ENCODE data around the gene NAAA. TPM values are rescaled to one million over a fixed set of nuclear protein-coding genes. Genes with fewer than 3 reads are reported as not detected.

Gene NAAA
- polyA plus RNA-seq, 2 of the 4 experiments (the other 2 are of a cell fraction) = 23.7 to 31.8 TPM

DNA sequence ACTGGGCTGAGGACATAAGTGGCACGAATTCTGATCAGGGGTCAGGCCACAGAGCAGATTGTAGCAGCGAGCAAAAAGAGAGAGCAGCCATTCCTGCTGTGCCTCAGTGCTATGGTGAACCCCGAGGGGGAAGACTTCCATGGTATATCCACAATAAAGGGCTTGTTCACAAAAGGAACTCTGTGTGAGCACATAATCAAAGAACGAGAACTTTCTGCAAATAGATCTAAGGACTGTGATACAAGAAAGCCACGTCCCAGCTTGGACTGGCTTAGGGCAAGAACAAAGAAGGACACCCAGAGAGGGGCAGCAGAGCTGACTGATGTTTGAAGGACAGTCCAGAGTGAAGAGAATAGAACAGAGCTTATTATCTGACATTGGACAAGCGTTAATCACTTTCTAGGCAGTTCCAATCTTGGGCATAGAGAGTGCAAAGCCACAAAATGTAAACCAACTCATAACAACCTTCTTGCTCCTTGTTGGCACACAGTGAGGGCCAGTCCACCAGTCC, 62.5 kb downstream of the NAAA start:
- no peak overlapping the region for H3K27ac ChIP-seq
- TF ChIP-seq MAFK (IDR thresholded peaks at IDR 0.05; ENCODE audit: partially characterized antibody) (no peak), HEYL (CRISPR knock-in tag; IDR thresholded peaks at IDR 0.05) (no peak), HDAC2 (IDR thresholded peaks at IDR 0.05) (no peak), CHD4 (IDR thresholded peaks at IDR 0.05; ENCODE audit: borderline replicate concordance) (no peak), JUNB (IDR thresholded peaks at IDR 0.05) (no peak), TFCP2L1 (CRISPR knock-in tag; IDR thresholded peaks at IDR 0.05) (no peak), CBX2 (IDR thresholded peaks at IDR 0.05; ENCODE audit: borderline replicate concordance, low read depth) (no peak), CBX8 (IDR thresholded peaks at IDR 0.05) (no peak)
- TF ChIP-seq, protein P1, sequence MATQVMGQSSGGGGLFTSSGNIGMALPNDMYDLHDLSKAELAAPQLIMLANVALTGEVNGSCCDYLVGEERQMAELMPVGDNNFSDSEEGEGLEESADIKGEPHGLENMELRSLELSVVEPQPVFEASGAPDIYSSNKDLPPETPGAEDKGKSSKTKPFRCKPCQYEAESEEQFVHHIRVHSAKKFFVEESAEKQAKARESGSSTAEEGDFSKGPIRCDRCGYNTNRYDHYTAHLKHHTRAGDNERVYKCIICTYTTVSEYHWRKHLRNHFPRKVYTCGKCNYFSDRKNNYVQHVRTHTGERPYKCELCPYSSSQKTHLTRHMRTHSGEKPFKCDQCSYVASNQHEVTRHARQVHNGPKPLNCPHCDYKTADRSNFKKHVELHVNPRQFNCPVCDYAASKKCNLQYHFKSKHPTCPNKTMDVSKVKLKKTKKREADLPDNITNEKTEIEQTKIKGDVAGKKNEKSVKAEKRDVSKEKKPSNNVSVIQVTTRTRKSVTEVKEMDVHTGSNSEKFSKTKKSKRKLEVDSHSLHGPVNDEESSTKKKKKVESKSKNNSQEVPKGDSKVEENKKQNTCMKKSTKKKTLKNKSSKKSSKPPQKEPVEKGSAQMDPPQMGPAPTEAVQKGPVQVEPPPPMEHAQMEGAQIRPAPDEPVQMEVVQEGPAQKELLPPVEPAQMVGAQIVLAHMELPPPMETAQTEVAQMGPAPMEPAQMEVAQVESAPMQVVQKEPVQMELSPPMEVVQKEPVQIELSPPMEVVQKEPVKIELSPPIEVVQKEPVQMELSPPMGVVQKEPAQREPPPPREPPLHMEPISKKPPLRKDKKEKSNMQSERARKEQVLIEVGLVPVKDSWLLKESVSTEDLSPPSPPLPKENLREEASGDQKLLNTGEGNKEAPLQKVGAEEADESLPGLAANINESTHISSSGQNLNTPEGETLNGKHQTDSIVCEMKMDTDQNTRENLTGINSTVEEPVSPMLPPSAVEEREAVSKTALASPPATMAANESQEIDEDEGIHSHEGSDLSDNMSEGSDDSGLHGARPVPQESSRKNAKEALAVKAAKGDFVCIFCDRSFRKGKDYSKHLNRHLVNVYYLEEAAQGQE (IDR thresholded peaks at IDR 0.05) = no peak
- DNase-seq (ENCODE audit: low read depth in 1 of 2, low spot score in 1 of 2) (no peak), FAIRE-seq (no peak), ATAC-seq (no peak; a peak in 1 of 6 replicates)
- H3K4me2 ChIP-seq = no peak overlapping the region
- H3K4me3 ChIP-seq = no peak overlapping the region
- POLR2A ChIA-PET = no interaction called here
- H3K9me3 ChIP-seq = no peaks in the 10 kb centered on the region
- no peaks in the 10 kb centered on the region for H3K4me1 ChIP-seq
- CTCF ChIA-PET = interaction anchor here (0.6 to 1.3 kb wide), 2 partner anchors 9 to 18 kb away, joined by 3 to 5 read pairs; no protein-coding TSS in a partner anchor
- 41% methylated on average over 5 of the region's 6 CpGs for WGBS (ENCODE audit: missing lambda C conversion rate)

DNA sequence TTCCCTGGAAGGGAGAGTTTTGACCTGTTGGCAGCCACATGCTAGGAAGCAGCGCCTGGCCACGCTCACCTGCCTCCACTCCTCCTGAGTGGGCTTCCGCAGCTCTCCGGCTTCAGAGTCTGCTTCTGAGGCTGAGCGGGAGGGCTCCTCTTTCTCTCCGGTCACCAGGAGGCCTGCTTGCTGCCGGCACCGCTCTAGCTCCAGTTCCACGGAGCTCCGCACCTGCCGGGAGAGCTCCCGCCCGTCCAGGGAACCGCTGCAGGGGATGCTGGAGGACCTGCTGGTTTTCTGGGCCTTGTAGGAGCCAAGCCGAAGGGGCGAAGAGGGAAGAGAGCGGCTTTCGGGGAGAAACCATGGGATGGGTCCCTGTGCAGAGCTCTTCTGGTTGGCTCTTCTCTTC, 64.6 kb downstream of the NAAA start:
- Histone ChIP-seq H3K4me3 (no peak overlapping the region), H3K4me2 (no peak overlapping the region), H3K4me1 (no peaks in the 10 kb centered on the region), H3K9me3 (no peaks in the 10 kb centered on the region), H3K27ac (no peak overlapping the region)
- DNase-seq (ENCODE audit: low read depth in 1 of 2, low spot score in 1 of 2) (no peak), FAIRE-seq (no peak), ATAC-seq (no peak)
- WGBS (ENCODE audit: missing lambda C conversion rate) = 93% methylated on average over 16 of the region's 18 CpGs
- TF ChIP-seq, protein P2, sequence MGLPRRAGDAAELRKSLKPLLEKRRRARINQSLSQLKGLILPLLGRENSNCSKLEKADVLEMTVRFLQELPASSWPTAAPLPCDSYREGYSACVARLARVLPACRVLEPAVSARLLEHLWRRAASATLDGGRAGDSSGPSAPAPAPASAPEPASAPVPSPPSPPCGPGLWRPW (IDR thresholded peaks at IDR 0.05) = no peak
- POLR2A ChIA-PET = no interaction called here
- CTCF ChIA-PET = interaction anchor here (0.9 to 2.3 kb wide), 2 partner anchors 9 to 19 kb away, joined by 3 to 7 read pairs; no protein-coding TSS in a partner anchor

DNA sequence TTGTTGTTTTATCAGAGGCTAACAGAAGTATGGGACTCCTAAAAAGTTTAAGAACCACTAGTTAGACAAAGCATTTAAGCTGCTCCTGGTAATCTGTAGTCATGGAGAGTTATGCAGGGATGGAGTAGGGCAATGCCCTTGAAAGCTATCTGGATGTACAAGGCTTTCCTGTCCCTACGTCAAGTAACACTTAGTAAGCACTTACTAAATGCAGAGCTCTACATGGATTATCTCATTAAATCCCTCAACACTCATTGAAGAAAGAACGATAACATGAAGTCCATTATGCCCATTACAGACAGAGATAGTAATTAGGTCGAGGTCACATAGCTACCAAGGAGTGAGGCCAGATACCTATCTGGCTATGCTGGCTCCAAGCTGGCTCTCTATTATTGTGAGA, 71.7 kb downstream of the NAAA start:
- WGBS (ENCODE audit: missing lambda C conversion rate) = 64% methylated on average over 3 of the region's 3 CpGs
- ATAC-seq (no peak), FAIRE-seq (no peak), DNase-seq (ENCODE audit: low read depth in 1 of 2, low spot score in 1 of 2) (no peak)
- Histone ChIP-seq H3K27ac (no peak overlapping the region), H3K4me2 (no peak overlapping the region), H3K4me3 (no peak overlapping the region), H3K9me3 (no peaks in the 10 kb centered on the region), H3K4me1 (peaks cover 16% of the 10 kb centered on the region; the same call in 2 of the 3 replicates)
- POLR2A ChIA-PET = no interaction called here
- CTCF ChIA-PET = interaction anchor here (0.8 kb wide), 1 partner anchor 9 kb away, joined by 3 read pairs; no protein-coding TSS in a partner anchor
- TF ChIP-seq, protein P3, sequence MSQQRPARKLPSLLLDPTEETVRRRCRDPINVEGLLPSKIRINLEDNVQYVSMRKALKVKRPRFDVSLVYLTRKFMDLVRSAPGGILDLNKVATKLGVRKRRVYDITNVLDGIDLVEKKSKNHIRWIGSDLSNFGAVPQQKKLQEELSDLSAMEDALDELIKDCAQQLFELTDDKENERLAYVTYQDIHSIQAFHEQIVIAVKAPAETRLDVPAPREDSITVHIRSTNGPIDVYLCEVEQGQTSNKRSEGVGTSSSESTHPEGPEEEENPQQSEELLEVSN (IDR thresholded peaks at IDR 0.05; ENCODE audit: borderline replicate concordance, low read depth) = no peak
- TF ChIP-seq MAFK (IDR thresholded peaks at IDR 0.05; ENCODE audit: partially characterized antibody) (no peak), POLR2A (IDR thresholded peaks at IDR 0.05; ENCODE audit: low read length) (no peak), HOXB13 (CRISPR knock-in tag; IDR thresholded peaks at IDR 0.05; ENCODE audit: low read depth) (no peak), EHF (CRISPR knock-in tag; IDR thresholded peaks at IDR 0.05) (no peak)

DNA sequence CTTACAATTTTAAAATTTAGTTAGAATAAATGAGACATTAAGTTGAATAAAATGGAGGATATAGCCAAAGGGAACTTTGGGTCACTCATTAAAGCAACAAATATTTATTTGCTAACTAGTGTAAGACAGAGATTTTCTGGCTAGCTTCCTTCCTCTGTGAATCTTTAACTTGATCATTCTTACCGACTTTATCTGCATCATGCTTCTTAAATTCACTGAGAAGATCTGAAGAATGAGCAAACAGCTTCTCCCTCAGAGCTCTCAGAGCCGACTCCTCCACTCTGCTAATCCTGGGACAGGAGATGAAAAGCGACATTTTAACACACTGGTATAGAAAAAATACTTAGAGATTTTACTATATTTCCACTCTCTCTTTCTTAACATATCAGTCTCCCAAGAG, 73.7 kb downstream of the NAAA start:
- DNase-seq (ENCODE audit: low read depth in 1 of 2, low spot score in 1 of 2) (peak in 1 of 2 experiments; percentile 27), ATAC-seq (peak in 1 of 2 experiments; percentile 56; a peak in 3 of 6 replicates), FAIRE-seq (no peak)
- peak overlapping the region; percentile 53 to 62; a peak in 4 of 6 replicates for H3K27ac ChIP-seq
- POLR2A ChIA-PET = no interaction called here
- H3K4me3 ChIP-seq = no peak overlapping the region
- no peaks in the 10 kb centered on the region for H3K9me3 ChIP-seq
- peak overlapping the region; percentile 68 for H3K4me2 ChIP-seq
- peaks cover 16% of the 10 kb centered on the region; the same call in 2 of the 3 replicates for H3K4me1 ChIP-seq
- 9% methylated on average over 3 of the region's 3 CpGs for WGBS (ENCODE audit: missing lambda C conversion rate)
- CTCF ChIA-PET = interaction anchor here (0.6 to 1.2 kb wide), 3 partner anchors 9 to 202 kb away, joined by 3 read pairs; no protein-coding TSS in a partner anchor
- TF ChIP-seq RFX5 (IDR thresholded peaks at IDR 0.05) (no peak), ZNF302 (CRISPR knock-in tag; IDR thresholded peaks at IDR 0.05) (no peak), ESRRA (IDR thresholded peaks at IDR 0.05; ENCODE audit: borderline replicate concordance, low read length) (no peak), NFE2L2 (conservative IDR thresholded peaks at IDR 0.05; ENCODE audit: low read length) (no peak), POLR2A (IDR thresholded peaks at IDR 0.05; ENCODE audit: low read length) (no peak), RCOR1 (IDR thresholded peaks at IDR 0.05; ENCODE audit: low read depth, low read length) (no peak), POLR2AphosphoS2 (conservative IDR thresholded peaks at IDR 0.05; ENCODE audit: low read length) (no peak), EHF (CRISPR knock-in tag; IDR thresholded peaks at IDR 0.05) (no peak), RARB (CRISPR knock-in tag; IDR thresholded peaks at IDR 0.05) (no peak), JUN (IDR thresholded peaks at IDR 0.05) (no peak)
- TF ChIP-seq, protein P3 (IDR thresholded peaks at IDR 0.05; ENCODE audit: borderline replicate concordance, low read depth) = no peak
- TF ChIP-seq, protein P1 (IDR thresholded peaks at IDR 0.05) = no peak

All from A549 (cell line).